22Rv1 (cell line): ENCODE measurements around the gene ZFAND2B.

Experiments
- ZFX ChIP-seq: fragments of 450-650 bp; IDR thresholded peaks from 2 replicates; pipeline ENCODE4 v1.6.1; 2017; ENCODE audit warnings: antibody characterized with exemption, borderline replicate concordance
- TF ChIP-seq, protein P1 (sequence below): fragments of 450-650 bp; IDR thresholded peaks from 2 replicates; pipeline ENCODE4 v1.5.1; 2017; ENCODE audit warnings: mild to moderate bottlenecking

DNA sequence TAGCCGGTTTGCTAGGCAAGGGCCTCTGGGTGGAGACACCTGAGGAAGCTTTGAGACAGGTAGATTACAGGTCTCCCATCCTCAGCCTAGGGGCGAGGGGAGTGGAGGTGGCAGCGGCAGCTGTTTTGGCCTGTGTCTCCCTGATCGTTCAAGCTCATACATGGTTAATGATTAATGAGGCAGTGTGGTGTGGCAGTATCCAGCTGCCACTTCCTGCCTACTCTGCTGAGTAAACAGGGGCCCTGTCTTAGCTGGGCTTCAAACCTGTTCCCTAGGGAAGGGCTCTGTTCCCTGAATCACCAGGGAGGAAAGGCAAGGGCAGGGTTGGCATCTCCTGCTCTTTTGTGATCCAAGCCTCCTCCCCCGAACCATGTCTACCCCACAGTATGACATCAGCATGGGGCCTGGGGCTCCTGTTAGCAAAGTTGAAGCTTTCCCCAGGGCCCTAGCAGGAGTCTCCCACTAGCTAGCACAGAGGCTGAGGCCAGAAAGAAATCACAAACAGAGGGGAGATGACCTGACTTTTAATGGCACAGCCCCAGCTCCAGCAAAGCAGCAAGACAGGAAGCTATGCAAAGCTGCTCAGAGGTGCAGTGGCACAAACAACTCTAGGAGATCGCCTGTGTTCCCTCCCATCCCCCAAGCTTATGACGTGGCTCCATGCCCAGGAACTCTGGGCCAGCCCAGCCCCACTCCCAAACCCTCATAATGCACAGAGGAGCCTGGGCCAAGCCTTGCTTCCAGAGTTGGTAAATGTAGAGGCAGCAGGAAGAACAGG lies 42.8 kb downstream of the ZFAND2B start:
- TF ChIP-seq, protein P1, sequence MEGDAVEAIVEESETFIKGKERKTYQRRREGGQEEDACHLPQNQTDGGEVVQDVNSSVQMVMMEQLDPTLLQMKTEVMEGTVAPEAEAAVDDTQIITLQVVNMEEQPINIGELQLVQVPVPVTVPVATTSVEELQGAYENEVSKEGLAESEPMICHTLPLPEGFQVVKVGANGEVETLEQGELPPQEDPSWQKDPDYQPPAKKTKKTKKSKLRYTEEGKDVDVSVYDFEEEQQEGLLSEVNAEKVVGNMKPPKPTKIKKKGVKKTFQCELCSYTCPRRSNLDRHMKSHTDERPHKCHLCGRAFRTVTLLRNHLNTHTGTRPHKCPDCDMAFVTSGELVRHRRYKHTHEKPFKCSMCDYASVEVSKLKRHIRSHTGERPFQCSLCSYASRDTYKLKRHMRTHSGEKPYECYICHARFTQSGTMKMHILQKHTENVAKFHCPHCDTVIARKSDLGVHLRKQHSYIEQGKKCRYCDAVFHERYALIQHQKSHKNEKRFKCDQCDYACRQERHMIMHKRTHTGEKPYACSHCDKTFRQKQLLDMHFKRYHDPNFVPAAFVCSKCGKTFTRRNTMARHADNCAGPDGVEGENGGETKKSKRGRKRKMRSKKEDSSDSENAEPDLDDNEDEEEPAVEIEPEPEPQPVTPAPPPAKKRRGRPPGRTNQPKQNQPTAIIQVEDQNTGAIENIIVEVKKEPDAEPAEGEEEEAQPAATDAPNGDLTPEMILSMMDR = no peak
- TF ChIP-seq ZFX = no peak
